Naive thymus-derived CD4-positive, alpha-beta T cell (primary cell): ENCODE results near the gene FAT1. TPM values are rescaled to one million over a fixed set of nuclear protein-coding genes. Genes with fewer than 3 reads are reported as not detected.

Experiments
- ATAC-seq: fragments of 150-1000 bp; cut with Tn5 transposase; 2 replicates; pipeline ENCODE4 v1.10.0; 2021; ENCODE audit warnings: mild to moderate bottlenecking, moderate library complexity
- CTCF ChIA-PET: fragments of 350-600 bp; sonication (Branson Sonifier 250); formaldehyde crosslinking; loops from one replicate; lab custom pipeline; 2021; ENCODE audit warnings: antibody characterized with exemption; lab: Charles Lee
- POLR2A ChIA-PET: fragments of 350-600 bp; sonication (Branson Sonifier 250); formaldehyde crosslinking; loops from one replicate; lab custom pipeline; 2021; ENCODE audit warnings: antibody characterized with exemption, inconsistent platforms; lab: Charles Lee
- DNase-seq, 9 donors: peaks; one replicate each; pipeline versions ENCODE4 v3.0.0 to v3.0.0-alpha.2; 2020 to 2022; ENCODE audit warnings: mixed read lengths in 1 of 9
- H3K27ac ChIP-seq: one replicate; pipeline ENCODE4 v1.7.0; 2013; ENCODE audit warnings: mild to moderate bottlenecking, low read depth, low read length, moderate library complexity
- H3K27me3 ChIP-seq, 2 donors: one replicate each; pipeline ENCODE4 v1.7.0; 2013; ENCODE audit warnings: low read length in 2 of 2, mild to moderate bottlenecking in 2 of 2, moderate library complexity in 2 of 2; ENCODE audit not compliant: control insufficient read depth in 2 of 2, insufficient read depth in 2 of 2
- H3K36me3 ChIP-seq, 3 experiments: 1 replicate in 2 of 3; 2 replicates in 1 of 3; pipeline ENCODE4 v1.7.0; 2013; ENCODE audit warnings: low read length in 3 of 3, mild to moderate bottlenecking in 3 of 3, moderate library complexity in 1 of 3; ENCODE audit not compliant: insufficient read depth in 3 of 3, control insufficient read depth in 2 of 3
- H3K4me1 ChIP-seq, 2 donors: one replicate each; pipeline ENCODE4 v1.7.0; 2013; ENCODE audit warnings: low read length in 2 of 2, mild to moderate bottlenecking in 2 of 2, moderate library complexity in 1 of 2; ENCODE audit not compliant: control insufficient read depth in 2 of 2, insufficient read depth in 2 of 2
- H3K4me3 ChIP-seq: 2 replicates; pipeline ENCODE4 v1.7.0; 2013; ENCODE audit warnings: mild to moderate bottlenecking, low read length
- H3K9me3 ChIP-seq, 3 experiments: 1 replicate in 2 of 3; 2 replicates in 1 of 3; pipeline ENCODE4 v1.7.0; 2013; ENCODE audit warnings: low read length in 3 of 3; ENCODE audit not compliant: control insufficient read depth in 2 of 3
- H3K27ac Mint-ChIP-seq, 9 donors: one replicate each; pipeline ENCODE4 v1.8.0; 2020 to 2022; ENCODE audit warnings: mixed read lengths in 9 of 9, mild to moderate bottlenecking in 8 of 9, moderate library complexity in 5 of 9, inconsistent platforms in 2 of 9
- H3K27me3 Mint-ChIP-seq, 5 donors: one replicate each; pipeline ENCODE4 v1.8.0; 2021 to 2022; ENCODE audit warnings: mixed read lengths in 5 of 5, mild to moderate bottlenecking in 1 of 5
- H3K36me3 Mint-ChIP-seq, 5 donors: one replicate each; pipeline ENCODE4 v1.8.0; 2020 to 2022; ENCODE audit warnings: mixed read lengths in 5 of 5, mild to moderate bottlenecking in 3 of 5, inconsistent platforms in 1 of 5
- H3K4me1 Mint-ChIP-seq, 7 donors: one replicate each; pipeline ENCODE4 v1.8.0; 2020 to 2022; ENCODE audit warnings: mixed read lengths in 7 of 7, mild to moderate bottlenecking in 3 of 7, inconsistent platforms in 1 of 7
- H3K4me3 Mint-ChIP-seq, 10 donors: one replicate each; pipeline ENCODE4 v1.8.0; 2020 to 2022; ENCODE audit warnings: mild to moderate bottlenecking in 10 of 10, mixed read lengths in 10 of 10, moderate library complexity in 6 of 10, inconsistent platforms in 2 of 10
- H3K9me3 Mint-ChIP-seq, 11 donors: one replicate each; pipeline ENCODE4 v1.8.0; 2020 to 2022; ENCODE audit warnings: mixed read lengths in 11 of 11, mild to moderate bottlenecking in 4 of 11, inconsistent platforms in 1 of 11, moderate library complexity in 1 of 11
- intact Hi-C, 2 donors: fragments of 100-400 bp; cut with micrococcal nuclease; formaldehyde crosslinking; loops; one replicate each; pipeline ENCODE4 v1.15.1; 2023
- polyA plus RNA-seq, 2 donors: library from polyadenylated mRNA; unstranded; fragments of 300-500 nt; fragmentation: Illumina TruSeq; gene quantifications; one replicate each; pipeline ENCODE4 v1.2.3, GENCODE V29; 2021
- total RNA-seq, 6 experiments: library from RNA in 5 of 6; stranded (reverse) in 5 of 6; gene quantifications; 1 replicate in 5 of 6; 2 replicates in 1 of 6; pipeline ENCODE4 v1.2.3 and lab custom pipeline; 2021 to 2026

The FAT1 gene
- total and polyA plus RNA-seq, 7 experiments from 2014 or later, result 0.05 TPM; not detected in 6

- no peaks in the 10 kb centered on the region for H3K36me3 ChIP-seq
- H3K4me3 ChIP-seq, result no peak overlapping the region
- ATAC-seq (no peak), DNase-seq (no peak)
- H3K27ac Mint-ChIP-seq, result no peak overlapping the region
- H3K27me3 ChIP-seq, result no peaks in the 10 kb centered on the region
- no peak overlapping the region for H3K27ac ChIP-seq
- no peaks in the 10 kb centered on the region for H3K9me3 ChIP-seq
- H3K4me1 ChIP-seq, result no peaks in the 10 kb centered on the region
- ChIA-PET CTCF (interaction anchor here (1.6 kb wide), 1 partner anchor 11 kb away, joined by 4 read pairs; no protein-coding TSS in a partner anchor), POLR2A (no interaction called here)
- peaks cover 0 to 11% (median 0%) of the 10 kb centered on the region in 5 donors for H3K27me3 Mint-ChIP-seq
- intact Hi-C loops, result no loop called here
- peaks cover 0 to 14% (median 6%) of the 10 kb centered on the region in 11 donors for H3K9me3 Mint-ChIP-seq
- H3K4me1 Mint-ChIP-seq, result no peaks in the 10 kb centered on the region
- no peak overlapping the region for H3K4me3 Mint-ChIP-seq
- no peaks in the 10 kb centered on the region for H3K36me3 Mint-ChIP-seq
These were observed 143.0 kb downstream of the FAT1 start for GRCh38 chr4:186580669-186581068.

- Mint-ChIP-seq H3K27me3 (peaks cover 0 to 6% (median 4%) of the 10 kb centered on the region in 5 donors), H3K36me3 (no peaks in the 10 kb centered on the region), H3K4me1 (no peaks in the 10 kb centered on the region), H3K27ac (no peak overlapping the region), H3K4me3 (no peak overlapping the region), H3K9me3 (peaks cover 0 to 3% (median 0%) of the 10 kb centered on the region in 11 donors)
- Histone ChIP-seq H3K9me3 (no peaks in the 10 kb centered on the region), H3K27me3 (no peaks in the 10 kb centered on the region), H3K4me1 (no peaks in the 10 kb centered on the region), H3K4me3 (no peak overlapping the region), H3K27ac (no peak overlapping the region), H3K36me3 (no peaks in the 10 kb centered on the region)
- ATAC-seq (no peak), DNase-seq (no peak)
- ChIA-PET POLR2A (no interaction called here), CTCF (no interaction called here)
- intact Hi-C loops, result no loop called here
These were observed 153.3 kb downstream of the FAT1 start for GRCh38 chr4:186570193-186570996.

GRCh38 chr4:186569533-186570192, 154.0 kb downstream of the FAT1 start:
- ChIA-PET CTCF (no interaction called here), POLR2A (no interaction called here)
- no peaks in the 10 kb centered on the region for H3K4me1 Mint-ChIP-seq
- no peaks in the 10 kb centered on the region for H3K36me3 Mint-ChIP-seq
- Histone ChIP-seq H3K4me1 (no peaks in the 10 kb centered on the region), H3K27me3 (no peaks in the 10 kb centered on the region), H3K4me3 (no peak overlapping the region), H3K9me3 (no peaks in the 10 kb centered on the region), H3K36me3 (no peaks in the 10 kb centered on the region), H3K27ac (no peak overlapping the region)
- H3K4me3 Mint-ChIP-seq, result no peak overlapping the region
- peaks cover 0 to 11% (median 4%) of the 10 kb centered on the region in 5 donors for H3K27me3 Mint-ChIP-seq
- H3K9me3 Mint-ChIP-seq, result peaks cover 0 to 3% (median 0%) of the 10 kb centered on the region in 11 donors
- intact Hi-C loops, result no loop called here
- DNase-seq, result no peak
- no peak for ATAC-seq
- H3K27ac Mint-ChIP-seq, result no peak overlapping the region

GRCh38 chr4:186566068-186566467, 157.6 kb downstream of the FAT1 start:
- intact Hi-C loops, result no loop called here
- Histone ChIP-seq H3K4me3 (no peak overlapping the region), H3K27me3 (no peaks in the 10 kb centered on the region), H3K27ac (no peak overlapping the region), H3K36me3 (no peaks in the 10 kb centered on the region), H3K4me1 (no peaks in the 10 kb centered on the region), H3K9me3 (no peaks in the 10 kb centered on the region)
- DNase-seq (no peak), ATAC-seq (no peak)
- Mint-ChIP-seq H3K27ac (no peak overlapping the region), H3K4me3 (no peak overlapping the region), H3K9me3 (peaks cover 0 to 6% (median 0%) of the 10 kb centered on the region in 11 donors), H3K4me1 (no peaks in the 10 kb centered on the region), H3K27me3 (peaks cover 0 to 11% (median 4%) of the 10 kb centered on the region in 5 donors), H3K36me3 (no peaks in the 10 kb centered on the region)
- ChIA-PET POLR2A (no interaction called here), CTCF (no interaction called here)

DNA sequence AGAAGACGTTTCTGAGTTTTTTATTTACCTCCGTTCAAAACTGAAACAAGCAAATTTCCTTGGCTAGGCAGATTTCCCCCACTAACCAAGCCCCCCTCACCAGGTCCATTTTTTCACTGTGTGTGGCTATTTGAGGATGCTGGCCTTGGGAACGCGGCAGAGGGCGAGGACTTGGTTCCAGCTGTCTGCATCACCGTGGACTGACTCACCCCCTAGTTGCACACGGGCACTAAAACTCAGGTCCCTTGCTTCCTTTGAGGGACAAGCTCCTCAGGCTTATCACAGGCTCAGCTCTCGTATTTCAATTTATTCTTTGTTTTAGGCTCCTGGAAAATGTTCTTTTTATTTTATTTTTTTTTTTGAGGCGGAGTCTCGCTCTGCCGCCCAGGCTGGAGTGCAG, 159.9 kb downstream of the FAT1 start:
- DNase-seq (no peak), ATAC-seq (no peak)
- Histone ChIP-seq H3K36me3 (no peaks in the 10 kb centered on the region), H3K4me3 (no peak overlapping the region), H3K4me1 (no peaks in the 10 kb centered on the region), H3K27me3 (no peaks in the 10 kb centered on the region), H3K27ac (no peak overlapping the region), H3K9me3 (no peaks in the 10 kb centered on the region)
- CTCF ChIA-PET, result no interaction called here
- no peak overlapping the region for H3K27ac Mint-ChIP-seq
- H3K27me3 Mint-ChIP-seq, result peaks cover 0 to 11% (median 4%) of the 10 kb centered on the region in 5 donors
- H3K4me1 Mint-ChIP-seq, result no peaks in the 10 kb centered on the region
- peaks cover 0 to 9% (median 3%) of the 10 kb centered on the region in 11 donors for H3K9me3 Mint-ChIP-seq
- H3K36me3 Mint-ChIP-seq, result no peaks in the 10 kb centered on the region
- intact Hi-C loops, result no loop called here
- H3K4me3 Mint-ChIP-seq, result no peak overlapping the region
- POLR2A ChIA-PET, result no interaction called here

GRCh38 chr4:186561748-186562147, 161.9 kb downstream of the FAT1 start:
- H3K27me3 ChIP-seq, result no peaks in the 10 kb centered on the region
- no peaks in the 10 kb centered on the region for H3K36me3 ChIP-seq
- Mint-ChIP-seq H3K4me3 (no peak overlapping the region), H3K27ac (no peak overlapping the region), H3K27me3 (peaks cover 0 to 11% (median 4%) of the 10 kb centered on the region in 5 donors), H3K36me3 (no peaks in the 10 kb centered on the region), H3K4me1 (no peaks in the 10 kb centered on the region), H3K9me3 (peaks cover 0 to 9% (median 3%) of the 10 kb centered on the region in 11 donors)
- no peaks in the 10 kb centered on the region for H3K9me3 ChIP-seq
- DNase-seq (no peak), ATAC-seq (no peak)
- no peaks in the 10 kb centered on the region for H3K4me1 ChIP-seq
- ChIA-PET POLR2A (no interaction called here), CTCF (no interaction called here)
- intact Hi-C loops, result no loop called here
- no peak overlapping the region for H3K27ac ChIP-seq
- no peak overlapping the region for H3K4me3 ChIP-seq
